Esophagus muscularis mucosa (tissue), 4 donors: ENCODE results near the gene PTPN4. TPM values are rescaled to one million over a fixed set of nuclear protein-coding genes. Genes with fewer than 3 reads are reported as not detected.

Experiments used
- DNase-seq: peaks from one replicate; pipeline ENCODE4 v3.0.0-alpha.2; 2017; ENCODE audit errors: extremely low spot score
- H3K27ac ChIP-seq, 4 donors: fragments of 200-600 bp; sonication (generic); replicated peaks in 1 of 4; 1 replicate in 3 of 4; 2 replicates in 1 of 4; pipeline ENCODE4 v1.5.1; 2016 to 2019; ENCODE audit warnings: mild to moderate bottlenecking in 1 of 4
- H3K27me3 ChIP-seq, 4 donors: fragments of 200-600 bp; sonication (generic); one replicate each; pipeline versions ENCODE4 v1.5.1 to v1.6.0; 2016 to 2019
- H3K36me3 ChIP-seq, 4 donors: fragments of 200-600 bp; sonication (generic); one replicate each; pipeline ENCODE4 v1.5.1; 2016 to 2019
- H3K4me1 ChIP-seq, 4 donors: fragments of 200-600 bp; sonication (generic); one replicate each; pipeline ENCODE4 v1.5.1; 2016 to 2019
- H3K4me3 ChIP-seq, 4 donors: fragments of 200-600 bp; sonication (generic); 1 replicate in 2 of 4; 2 replicates in 2 of 4; pipeline ENCODE4 v1.5.1; 2016 to 2019; ENCODE audit warnings: mild to moderate bottlenecking in 4 of 4, moderate library complexity in 1 of 4
- H3K9me3 ChIP-seq, 4 donors: fragments of 200-600 bp; sonication (generic); 1 replicate in 3 of 4; 2 replicates in 1 of 4; pipeline ENCODE4 v1.5.1; 2016 to 2019
- CTCF ChIP-seq, 3 experiments: fragments of 200-600 bp in 2 of 3; fragments of 450-650 bp in 1 of 3; sonication (generic) in 2 of 3; IDR thresholded peaks; one replicate each; pipeline ENCODE4 v1.5.1; 2017 to 2019; ENCODE audit warnings: antibody characterized with exemption in 3 of 3, mild to moderate bottlenecking in 2 of 3, moderate library complexity in 1 of 3
- EP300 ChIP-seq: sonication (generic); formaldehyde crosslinking; IDR thresholded peaks from one replicate; pipeline ENCODE4 v1.6.1; 2017; ENCODE audit warnings: antibody characterized with exemption
- POLR2A ChIP-seq: fragments of 450-650 bp; IDR thresholded peaks from one replicate; pipeline ENCODE4 v1.6.1; 2017; ENCODE audit warnings: antibody characterized with exemption, moderate library complexity, mild to moderate bottlenecking, low read depth
- POLR2AphosphoS5 ChIP-seq, 2 donors: sonication (generic); formaldehyde crosslinking; IDR thresholded peaks; one replicate each; pipeline ENCODE4 v1.6.1; 2017; ENCODE audit warnings: antibody characterized with exemption in 2 of 2
- WGBS: methylation state at CpG from one replicate; pipeline ENCODE4 v1.1.5; 2018; 5-methylcytosine and 5-hydroxymethylcytosine counted together
- intact Hi-C: fragments of 100-400 bp; cut with DNase I; formaldehyde crosslinking; loops from one replicate; pipeline ENCODE4 v1.15.1; 2023
- total RNA-seq, 4 donors: library from RNA; depleted of rRNA; stranded (reverse); fragments of >200 nt; gene quantifications; one replicate each; pipeline versions ENCODE4 v1.1.0 to v1.2.1, GENCODE V29; 2016

The PTPN4 gene
- total RNA-seq, 4 donors from 2014 or later, result 21.3 to 39.9 (median 24.7) TPM

- intact Hi-C loops, result loop anchor here (2.0 to 5.0 kb wide), 2 partner anchors 70 to 424 kb away; no protein-coding TSS in a partner anchor
- WGBS, result 47% methylated on average over 7 of the region's 7 CpGs
These were observed 6.4 kb upstream of the PTPN4 start for GRCh38 chr2:119753041-119753929.

GRCh38 chr2:119753930-119754321 lies 5.8 kb upstream of the PTPN4 start:
- no peaks in the 10 kb centered on the region for H3K27me3 ChIP-seq
- H3K4me3 ChIP-seq, result no peak overlapping the region
- intact Hi-C loops, result loop anchor here (2.0 to 5.0 kb wide), 2 partner anchors 69 to 423 kb away; no protein-coding TSS in a partner anchor
- WGBS, result 93% methylated on average over 1 of the region's 1 CpG
- DNase-seq, result no peak
- H3K9me3 ChIP-seq, result no peaks in the 10 kb centered on the region
- H3K4me1 ChIP-seq, result peaks cover 0 to 4% (median 2%) of the 10 kb centered on the region in 4 donors
- no peaks in the 10 kb centered on the region for H3K36me3 ChIP-seq
- TF ChIP-seq POLR2AphosphoS5 (IDR thresholded peaks at IDR 0.05) (no peak), POLR2A (no peak), EP300 (no peak), CTCF (IDR thresholded peaks at IDR 0.05) (no peak)
- H3K27ac ChIP-seq, result no peak overlapping the region

More at GRCh38 chr2:119753041-119753929, 6.4 kb upstream of the PTPN4 start:
- no peaks in the 10 kb centered on the region for H3K27me3 ChIP-seq
- TF ChIP-seq CTCF (IDR thresholded peaks at IDR 0.05) (peak; percentile 60 to 75 (median 60)), POLR2AphosphoS5 (IDR thresholded peaks at IDR 0.05) (no peak)
- DNase-seq, result no peak
- no peak overlapping the region for H3K4me3 ChIP-seq
- H3K9me3 ChIP-seq, result no peaks in the 10 kb centered on the region
- no peaks in the 10 kb centered on the region for H3K36me3 ChIP-seq
- no peaks in the 10 kb centered on the region for H3K4me1 ChIP-seq
- no peak overlapping the region for H3K27ac ChIP-seq

- no peak for DNase-seq
- no peaks in the 10 kb centered on the region for H3K9me3 ChIP-seq
- H3K27ac ChIP-seq, result no peak overlapping the region
- intact Hi-C loops, result no loop called here
- 87% methylated on average over 1 of the region's 1 CpG for WGBS
- H3K27me3 ChIP-seq, result no peaks in the 10 kb centered on the region
- peaks cover 0 to 10% (median 9%) of the 10 kb centered on the region in 4 donors for H3K4me1 ChIP-seq
- H3K4me3 ChIP-seq, result no peak overlapping the region
- H3K36me3 ChIP-seq, result no peaks in the 10 kb centered on the region
- no peak for TF ChIP-seq CTCF (IDR thresholded peaks at IDR 0.05)
These were observed 3.8 kb upstream of the PTPN4 start for GRCh38 chr2:119755906-119756305.

- no peak for TF ChIP-seq CTCF (IDR thresholded peaks at IDR 0.05)
- TF ChIP-seq EP300, result no peak
- TF ChIP-seq POLR2AphosphoS5 (IDR thresholded peaks at IDR 0.05), result no peak
- no peak for TF ChIP-seq POLR2A
- H3K27ac ChIP-seq, result no peak overlapping the region
- intact Hi-C loops, result no loop called here
- peaks cover 0 to 19% (median 18%) of the 10 kb centered on the region in 4 donors for H3K4me1 ChIP-seq
- H3K4me3 ChIP-seq, result no peak overlapping the region
- no peaks in the 10 kb centered on the region for H3K36me3 ChIP-seq
- 65% methylated on average over 5 of the region's 5 CpGs for WGBS
- no peak for DNase-seq
- H3K27me3 ChIP-seq, result no peaks in the 10 kb centered on the region
- H3K9me3 ChIP-seq, result no peaks in the 10 kb centered on the region
These were observed 2.9 kb upstream of the PTPN4 start for GRCh38 chr2:119756837-119757236.
